ENCODE data around the gene RSPO3. TPM values are rescaled to one million over a fixed set of nuclear protein-coding genes. Genes with fewer than 3 reads are reported as not detected.

RSPO3 gene
- polyA plus RNA-seq, 2 of the 4 experiments (the other 2 are of a cell fraction), result 32.4 to 128 TPM

- Histone ChIP-seq H3K4me3 (no peak overlapping the region), H3K9me3 (no peaks in the 10 kb centered on the region), H3K4me1 (no peaks in the 10 kb centered on the region), H3K27ac (no peak overlapping the region), H3K4me2 (no peak overlapping the region)
- 88% methylated on average over 2 of the region's 2 CpGs for WGBS (ENCODE audit: missing lambda C conversion rate)
- TF ChIP-seq JUN (IDR thresholded peaks at IDR 0.05) (no peak), BHLHE40 (IDR thresholded peaks at IDR 0.05; ENCODE audit: low read depth, low read length) (no peak), SREBF2 (IDR thresholded peaks at IDR 0.05) (no peak), EHF (CRISPR knock-in tag; IDR thresholded peaks at IDR 0.05) (no peak), HES2 (IDR thresholded peaks at IDR 0.05) (no peak), ZC3H11A (IDR thresholded peaks at IDR 0.05) (no peak), RFX5 (IDR thresholded peaks at IDR 0.05) (no peak), HOXB5 (CRISPR knock-in tag; IDR thresholded peaks at IDR 0.05) (no peak), CBX8 (IDR thresholded peaks at IDR 0.05) (no peak), RCOR1 (IDR thresholded peaks at IDR 0.05; ENCODE audit: low read depth, low read length) (no peak), MAZ (IDR thresholded peaks at IDR 0.05; ENCODE audit: borderline replicate concordance, low read depth, low read length) (no peak), NFE2L2 (conservative IDR thresholded peaks at IDR 0.05; ENCODE audit: low read length) (no peak), MAFK (IDR thresholded peaks at IDR 0.05; ENCODE audit: partially characterized antibody) (no peak)
- TF ChIP-seq, protein P1, sequence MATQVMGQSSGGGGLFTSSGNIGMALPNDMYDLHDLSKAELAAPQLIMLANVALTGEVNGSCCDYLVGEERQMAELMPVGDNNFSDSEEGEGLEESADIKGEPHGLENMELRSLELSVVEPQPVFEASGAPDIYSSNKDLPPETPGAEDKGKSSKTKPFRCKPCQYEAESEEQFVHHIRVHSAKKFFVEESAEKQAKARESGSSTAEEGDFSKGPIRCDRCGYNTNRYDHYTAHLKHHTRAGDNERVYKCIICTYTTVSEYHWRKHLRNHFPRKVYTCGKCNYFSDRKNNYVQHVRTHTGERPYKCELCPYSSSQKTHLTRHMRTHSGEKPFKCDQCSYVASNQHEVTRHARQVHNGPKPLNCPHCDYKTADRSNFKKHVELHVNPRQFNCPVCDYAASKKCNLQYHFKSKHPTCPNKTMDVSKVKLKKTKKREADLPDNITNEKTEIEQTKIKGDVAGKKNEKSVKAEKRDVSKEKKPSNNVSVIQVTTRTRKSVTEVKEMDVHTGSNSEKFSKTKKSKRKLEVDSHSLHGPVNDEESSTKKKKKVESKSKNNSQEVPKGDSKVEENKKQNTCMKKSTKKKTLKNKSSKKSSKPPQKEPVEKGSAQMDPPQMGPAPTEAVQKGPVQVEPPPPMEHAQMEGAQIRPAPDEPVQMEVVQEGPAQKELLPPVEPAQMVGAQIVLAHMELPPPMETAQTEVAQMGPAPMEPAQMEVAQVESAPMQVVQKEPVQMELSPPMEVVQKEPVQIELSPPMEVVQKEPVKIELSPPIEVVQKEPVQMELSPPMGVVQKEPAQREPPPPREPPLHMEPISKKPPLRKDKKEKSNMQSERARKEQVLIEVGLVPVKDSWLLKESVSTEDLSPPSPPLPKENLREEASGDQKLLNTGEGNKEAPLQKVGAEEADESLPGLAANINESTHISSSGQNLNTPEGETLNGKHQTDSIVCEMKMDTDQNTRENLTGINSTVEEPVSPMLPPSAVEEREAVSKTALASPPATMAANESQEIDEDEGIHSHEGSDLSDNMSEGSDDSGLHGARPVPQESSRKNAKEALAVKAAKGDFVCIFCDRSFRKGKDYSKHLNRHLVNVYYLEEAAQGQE (IDR thresholded peaks at IDR 0.05), result no peak
- ChIA-PET POLR2A (no interaction called here), CTCF (no interaction called here)
- no peak for FAIRE-seq
- ATAC-seq, result no peak
- no peak for DNase-seq (ENCODE audit: low read depth in 1 of 2, low spot score in 1 of 2)
These were observed 35.1 kb upstream of the RSPO3 start for GRCh38 chr6:127083231-127083962.

- no peak for ATAC-seq
- H3K4me1 ChIP-seq, result no peaks in the 10 kb centered on the region
- POLR2A ChIA-PET, result no interaction called here
- no peak overlapping the region for H3K4me3 ChIP-seq
- 84% methylated on average over 2 of the region's 2 CpGs for WGBS (ENCODE audit: missing lambda C conversion rate)
- no peak for DNase-seq (ENCODE audit: low read depth in 1 of 2, low spot score in 1 of 2)
- H3K9me3 ChIP-seq, result no peaks in the 10 kb centered on the region
- H3K27ac ChIP-seq, result no peak overlapping the region
- H3K4me2 ChIP-seq, result no peak overlapping the region
- no peak for FAIRE-seq
- CTCF ChIA-PET, result no interaction called here
- no peak for TF ChIP-seq HOXA7 (CRISPR knock-in tag; IDR thresholded peaks at IDR 0.05)
- TF ChIP-seq, protein P2, sequence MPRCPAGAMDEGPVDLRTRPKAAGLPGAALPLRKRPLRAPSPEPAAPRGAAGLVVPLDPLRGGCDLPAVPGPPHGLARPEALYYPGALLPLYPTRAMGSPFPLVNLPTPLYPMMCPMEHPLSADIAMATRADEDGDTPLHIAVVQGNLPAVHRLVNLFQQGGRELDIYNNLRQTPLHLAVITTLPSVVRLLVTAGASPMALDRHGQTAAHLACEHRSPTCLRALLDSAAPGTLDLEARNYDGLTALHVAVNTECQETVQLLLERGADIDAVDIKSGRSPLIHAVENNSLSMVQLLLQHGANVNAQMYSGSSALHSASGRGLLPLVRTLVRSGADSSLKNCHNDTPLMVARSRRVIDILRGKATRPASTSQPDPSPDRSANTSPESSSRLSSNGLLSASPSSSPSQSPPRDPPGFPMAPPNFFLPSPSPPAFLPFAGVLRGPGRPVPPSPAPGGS (IDR thresholded peaks at IDR 0.05), result no peak
- no peak for TF ChIP-seq ZFP36 (IDR thresholded peaks at IDR 0.05; ENCODE audit: borderline replicate concordance, partially characterized antibody)
- no peak for TF ChIP-seq ZC3H11A (IDR thresholded peaks at IDR 0.05)
- no peak for TF ChIP-seq CHD2 (IDR thresholded peaks at IDR 0.05; ENCODE audit: low read length, partially characterized antibody)
- TF ChIP-seq CBX8 (IDR thresholded peaks at IDR 0.05), result no peak
- no peak for TF ChIP-seq HMGXB4 (CRISPR knock-in tag; IDR thresholded peaks at IDR 0.05; ENCODE audit: borderline replicate concordance)
- TF ChIP-seq USF2 (IDR thresholded peaks at IDR 0.05), result no peak
- no peak for TF ChIP-seq HES2 (IDR thresholded peaks at IDR 0.05)
- no peak for TF ChIP-seq RNF2 (IDR thresholded peaks at IDR 0.05; ENCODE audit: borderline replicate concordance, low read depth)
- TF ChIP-seq KDM1A (IDR thresholded peaks at IDR 0.05; ENCODE audit: low read depth), result no peak
- TF ChIP-seq, protein P3, sequence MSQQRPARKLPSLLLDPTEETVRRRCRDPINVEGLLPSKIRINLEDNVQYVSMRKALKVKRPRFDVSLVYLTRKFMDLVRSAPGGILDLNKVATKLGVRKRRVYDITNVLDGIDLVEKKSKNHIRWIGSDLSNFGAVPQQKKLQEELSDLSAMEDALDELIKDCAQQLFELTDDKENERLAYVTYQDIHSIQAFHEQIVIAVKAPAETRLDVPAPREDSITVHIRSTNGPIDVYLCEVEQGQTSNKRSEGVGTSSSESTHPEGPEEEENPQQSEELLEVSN (IDR thresholded peaks at IDR 0.05; ENCODE audit: borderline replicate concordance, low read depth), result no peak
These were observed 34.5 kb upstream of the RSPO3 start for GRCh38 chr6:127083963-127084310.
